GM19395 (cell line): ENCODE data around the gene DRAXIN.
A peak's percentile ranks its signal among the peaks of the same experiment; 100 is the strongest.

Experiments used
- ATAC-seq: cut with Tn5 transposase; IDR thresholded peaks from one replicate; pipeline ENCODE4 v1.9.1; 2021; ENCODE audit warnings: mild to moderate bottlenecking, moderate library complexity; ENCODE audit not compliant: unreplicated experiment

Gene DRAXIN

GRCh38 chr1:11654939-11655808 lies 36.3 kb upstream of the DRAXIN start:
- no peak for ATAC-seq

- no peak for ATAC-seq
Observed at GRCh38 chr1:11657654-11658053, 33.9 kb upstream of the DRAXIN start.

GRCh38 chr1:11658542-11658941 lies 33.0 kb upstream of the DRAXIN start:
- ATAC-seq = no peak

- ATAC-seq = no peak
Observed at GRCh38 chr1:11659748-11660147, 31.8 kb upstream of the DRAXIN start.

- ATAC-seq = no peak
Observed at GRCh38 chr1:11661103-11661502, 30.4 kb upstream of the DRAXIN start.

- peak; percentile 59 for ATAC-seq
Observed at GRCh38 chr1:11664336-11665065, 27.0 kb upstream of the DRAXIN start.

GRCh38 chr1:11668516-11668915 lies 23.0 kb upstream of the DRAXIN start:
- no peak for ATAC-seq

GRCh38 chr1:11670747-11671146 lies 20.8 kb upstream of the DRAXIN start:
- no peak for ATAC-seq

GRCh38 chr1:11671205-11671543 lies 20.3 kb upstream of the DRAXIN start:
- ATAC-seq = no peak

- ATAC-seq = no peak
Observed at GRCh38 chr1:11671544-11672286, 19.8 kb upstream of the DRAXIN start.

- no peak for ATAC-seq
Observed at GRCh38 chr1:11673089-11673769, 18.3 kb upstream of the DRAXIN start.

GRCh38 chr1:11674488-11674887 lies 17.0 kb upstream of the DRAXIN start:
- ATAC-seq = no peak

GRCh38 chr1:11675325-11675724 lies 16.2 kb upstream of the DRAXIN start:
- no peak for ATAC-seq

GRCh38 chr1:11676386-11677103 lies 15.0 kb upstream of the DRAXIN start:
- no peak for ATAC-seq

GRCh38 chr1:11678442-11678841 lies 13.1 kb upstream of the DRAXIN start:
- ATAC-seq = no peak

GRCh38 chr1:11680270-11681070 lies 11.0 kb upstream of the DRAXIN start:
- ATAC-seq = peak; percentile 20

- peak; percentile 79 for ATAC-seq
Observed at GRCh38 chr1:11681071-11681771, 10.3 kb upstream of the DRAXIN start, which contains the start of gene MAD2L2. MAD2L2 (minus strand) TSS chr1:11681148; CDS start chr1:11680601, 547 bp downstream.

GRCh38 chr1:11682287-11682771 lies 9.2 kb upstream of the DRAXIN start:
- no peak for ATAC-seq

GRCh38 chr1:11682799-11683198 lies 8.7 kb upstream of the DRAXIN start:
- ATAC-seq = no peak
